Thyroid gland (tissue), 4 donors: ENCODE measurements around the gene ESR1. TPM values are rescaled to one million over a fixed set of nuclear protein-coding genes. Genes with fewer than 3 reads are reported as not detected.

Source experiments
- DNase-seq, 2 donors: peaks; one replicate each; pipeline ENCODE4 v3.0.0-alpha.2; 2019
- H3K27ac ChIP-seq, 3 donors: fragments of 200-600 bp; sonication (generic); 1 replicate in 2 of 3; 2 replicates in 1 of 3; pipeline ENCODE4 v1.5.1; 2016 to 2019; ENCODE audit warnings: mild to moderate bottlenecking in 1 of 3, moderate library complexity in 1 of 3
- H3K27me3 ChIP-seq: fragments of 200-600 bp; sonication (generic); one replicate; pipeline ENCODE4 v1.5.1; 2019
- H3K36me3 ChIP-seq, 2 donors: fragments of 200-600 bp; sonication (generic); one replicate each; pipeline ENCODE4 v1.5.1; 2016 to 2019
- H3K4me1 ChIP-seq, 2 donors: fragments of 200-600 bp; sonication (generic); one replicate each; pipeline ENCODE4 v1.5.1; 2017 to 2019
- H3K4me3 ChIP-seq, 3 donors: fragments of 200-600 bp; sonication (generic); replicated peaks in 1 of 3; 1 replicate in 2 of 3; 2 replicates in 1 of 3; pipeline ENCODE4 v1.5.1; 2016; ENCODE audit warnings: mild to moderate bottlenecking in 1 of 3
- H3K9me3 ChIP-seq: fragments of 200-600 bp; sonication (generic); one replicate; pipeline ENCODE4 v1.5.1; 2017
- POLR2A ChIP-seq, 2 donors: fragments of 450-650 bp; IDR thresholded peaks; one replicate each; pipeline ENCODE4 v1.6.1; 2017; ENCODE audit warnings: antibody characterized with exemption in 2 of 2, mild to moderate bottlenecking in 2 of 2, moderate library complexity in 1 of 2
- WGBS, 2 donors: methylation state at CpG; one replicate each; pipeline ENCODE4 v1.1.5; 2017; 5-methylcytosine and 5-hydroxymethylcytosine counted together
- intact Hi-C: fragments of 100-400 bp; cut with DNase I; formaldehyde crosslinking; loops from one replicate; pipeline ENCODE4 v1.15.1; 2023
- total RNA-seq, 4 donors: library from RNA; depleted of rRNA; stranded (reverse); fragments of >200 nt; gene quantifications; one replicate each; pipeline ENCODE4 v1.2.3, GENCODE V29; 2016
- TF ChIP-seq, protein P1 (sequence below), 6 experiments: fragments of 200-600 bp in 3 of 6; fragments of 450-650 bp in 3 of 6; sonication (generic) in 3 of 6; IDR thresholded peaks; one replicate each; pipeline ENCODE4 v1.5.1; 2016 to 2019; ENCODE audit warnings: antibody characterized with exemption in 6 of 6, mild to moderate bottlenecking in 2 of 6, inconsistent platforms in 1 of 6, moderate library complexity in 1 of 6

Gene ESR1
- total RNA-seq, 4 donors from 2014 or later = 3.2 to 4.7 (median 3.6) TPM

DNA sequence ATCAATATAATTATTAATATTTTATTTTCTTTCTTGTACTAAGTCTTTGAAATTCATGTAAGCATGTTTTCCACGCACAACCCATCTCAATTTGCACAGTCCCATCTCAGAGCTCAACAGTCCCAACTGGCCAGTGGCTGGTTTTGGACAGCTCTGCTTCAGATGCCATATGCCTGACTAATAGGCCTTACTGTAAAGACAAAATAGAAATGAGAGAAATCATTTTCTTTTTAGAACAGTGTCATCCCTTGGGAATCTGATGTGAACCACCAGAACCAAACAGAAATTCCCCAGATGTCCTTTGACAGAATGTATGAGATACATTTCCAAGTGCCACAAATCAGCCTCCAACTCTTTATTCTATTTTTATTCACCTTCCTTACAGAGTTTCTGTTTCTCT, 338.9 kb downstream of the ESR1 start:
- H3K36me3 ChIP-seq = peaks cover 61 to 72% of the 10 kb centered on the region in 2 donors
- TF ChIP-seq POLR2A (IDR thresholded peaks at IDR 0.05) = no peak
- TF ChIP-seq, protein P1, sequence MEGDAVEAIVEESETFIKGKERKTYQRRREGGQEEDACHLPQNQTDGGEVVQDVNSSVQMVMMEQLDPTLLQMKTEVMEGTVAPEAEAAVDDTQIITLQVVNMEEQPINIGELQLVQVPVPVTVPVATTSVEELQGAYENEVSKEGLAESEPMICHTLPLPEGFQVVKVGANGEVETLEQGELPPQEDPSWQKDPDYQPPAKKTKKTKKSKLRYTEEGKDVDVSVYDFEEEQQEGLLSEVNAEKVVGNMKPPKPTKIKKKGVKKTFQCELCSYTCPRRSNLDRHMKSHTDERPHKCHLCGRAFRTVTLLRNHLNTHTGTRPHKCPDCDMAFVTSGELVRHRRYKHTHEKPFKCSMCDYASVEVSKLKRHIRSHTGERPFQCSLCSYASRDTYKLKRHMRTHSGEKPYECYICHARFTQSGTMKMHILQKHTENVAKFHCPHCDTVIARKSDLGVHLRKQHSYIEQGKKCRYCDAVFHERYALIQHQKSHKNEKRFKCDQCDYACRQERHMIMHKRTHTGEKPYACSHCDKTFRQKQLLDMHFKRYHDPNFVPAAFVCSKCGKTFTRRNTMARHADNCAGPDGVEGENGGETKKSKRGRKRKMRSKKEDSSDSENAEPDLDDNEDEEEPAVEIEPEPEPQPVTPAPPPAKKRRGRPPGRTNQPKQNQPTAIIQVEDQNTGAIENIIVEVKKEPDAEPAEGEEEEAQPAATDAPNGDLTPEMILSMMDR (IDR thresholded peaks at IDR 0.05) = no peak
- intact Hi-C loops = no loop called here
- no peaks in the 10 kb centered on the region for H3K27me3 ChIP-seq
- H3K27ac ChIP-seq = no peak overlapping the region
- H3K4me1 ChIP-seq = no peaks in the 10 kb centered on the region
- 83 to 86% methylated on average over 1 of the region's 1 CpG for WGBS, 2 donors
- H3K9me3 ChIP-seq = no peaks in the 10 kb centered on the region
- no peak overlapping the region for H3K4me3 ChIP-seq
- no peak for DNase-seq

DNA sequence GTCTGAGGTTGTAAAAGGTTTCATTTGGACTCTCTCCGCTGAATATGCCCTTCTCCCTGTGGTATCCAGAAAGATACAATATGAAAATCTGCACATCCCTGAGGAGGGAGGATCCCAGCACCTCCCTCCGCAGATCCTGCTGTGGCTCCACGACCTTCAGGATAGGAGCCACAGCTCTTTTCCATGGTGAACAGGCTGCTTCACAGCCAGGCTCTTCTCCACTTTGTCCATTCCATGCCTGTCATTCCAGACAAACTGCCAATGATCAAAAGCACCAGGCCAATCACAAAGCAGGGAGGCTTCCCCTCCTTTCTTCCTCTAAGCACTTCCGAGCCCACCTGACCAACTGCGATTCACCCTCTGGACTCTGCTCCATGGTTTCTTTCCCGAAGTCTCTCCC, 339.8 kb downstream of the ESR1 start:
- no peaks in the 10 kb centered on the region for H3K9me3 ChIP-seq
- WGBS, 2 donors = 95% methylated on average over 6 of the region's 6 CpGs

DNA sequence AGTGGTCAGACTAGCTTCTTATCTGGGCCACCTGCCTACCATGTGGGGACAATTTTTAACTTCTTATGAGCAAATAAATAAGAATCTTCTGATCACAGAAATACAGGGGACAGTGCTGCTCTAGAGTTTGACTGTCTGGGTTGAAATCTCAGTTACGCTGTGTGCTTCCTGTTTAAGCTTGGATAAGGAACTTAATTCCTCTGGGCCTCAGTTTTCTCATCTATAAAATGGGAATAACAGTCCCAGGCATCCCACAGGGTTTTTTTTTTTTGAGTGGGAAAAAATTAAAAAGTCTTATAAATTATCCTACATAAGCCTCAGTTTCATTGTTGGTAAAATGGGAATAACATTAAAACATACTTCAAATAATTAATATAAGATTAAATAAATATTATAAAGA, 340.9 kb downstream of the ESR1 start:
- no peak for DNase-seq
- 96 to 100% methylated on average over 1 of the region's 1 CpG for WGBS, 2 donors
- TF ChIP-seq POLR2A (IDR thresholded peaks at IDR 0.05) = no peak
- TF ChIP-seq, protein P1 (IDR thresholded peaks at IDR 0.05) = no peak
- Histone ChIP-seq H3K4me3 (no peak overlapping the region), H3K27ac (no peak overlapping the region), H3K36me3 (peaks cover 69 to 76% of the 10 kb centered on the region in 2 donors), H3K4me1 (no peaks in the 10 kb centered on the region), H3K9me3 (no peaks in the 10 kb centered on the region), H3K27me3 (no peaks in the 10 kb centered on the region)
- intact Hi-C loops = no loop called here

More for the DNA sequence above, 339.8 kb downstream of the ESR1 start:
- no peak for DNase-seq
- intact Hi-C loops = no loop called here
- no peaks in the 10 kb centered on the region for H3K4me1 ChIP-seq
- H3K36me3 ChIP-seq = peaks cover 66 to 73% of the 10 kb centered on the region in 2 donors
- H3K27ac ChIP-seq = no peak overlapping the region
- H3K4me3 ChIP-seq = no peak overlapping the region
- no peak for TF ChIP-seq POLR2A (IDR thresholded peaks at IDR 0.05)
- TF ChIP-seq, protein P1 (IDR thresholded peaks at IDR 0.05) = no peak
- no peaks in the 10 kb centered on the region for H3K27me3 ChIP-seq

DNA sequence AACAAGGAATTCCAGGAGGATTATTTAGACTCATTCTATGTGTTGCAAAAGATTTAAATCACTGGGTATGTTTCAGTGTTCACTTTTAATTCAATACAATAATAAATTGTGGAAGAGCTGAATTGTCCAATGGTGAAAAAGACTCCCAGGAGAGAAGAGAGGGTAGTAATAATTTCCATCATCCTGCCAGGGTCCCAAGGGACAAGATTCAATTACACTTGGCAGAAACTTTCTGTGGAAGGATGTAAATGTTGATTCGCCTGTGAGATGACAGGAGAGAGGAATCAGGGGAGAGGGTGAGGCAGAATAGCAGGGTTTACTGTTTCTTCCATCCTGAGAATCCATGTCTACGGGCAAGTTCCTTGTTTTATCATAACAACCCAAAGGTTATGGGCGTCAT, 342.7 kb downstream of the ESR1 start:
- TF ChIP-seq, protein P1 (IDR thresholded peaks at IDR 0.05) = no peak
- TF ChIP-seq POLR2A (IDR thresholded peaks at IDR 0.05) = no peak
- no peak overlapping the region for H3K27ac ChIP-seq
- no peak for DNase-seq
- intact Hi-C loops = no loop called here
- H3K9me3 ChIP-seq = no peaks in the 10 kb centered on the region
- H3K4me1 ChIP-seq = no peaks in the 10 kb centered on the region
- peaks cover 80 to 82% of the 10 kb centered on the region in 2 donors for H3K36me3 ChIP-seq
- WGBS, 2 donors = 81 to 84% methylated on average over 3 of the region's 3 CpGs
- H3K27me3 ChIP-seq = no peaks in the 10 kb centered on the region
- H3K4me3 ChIP-seq = no peak overlapping the region

DNA sequence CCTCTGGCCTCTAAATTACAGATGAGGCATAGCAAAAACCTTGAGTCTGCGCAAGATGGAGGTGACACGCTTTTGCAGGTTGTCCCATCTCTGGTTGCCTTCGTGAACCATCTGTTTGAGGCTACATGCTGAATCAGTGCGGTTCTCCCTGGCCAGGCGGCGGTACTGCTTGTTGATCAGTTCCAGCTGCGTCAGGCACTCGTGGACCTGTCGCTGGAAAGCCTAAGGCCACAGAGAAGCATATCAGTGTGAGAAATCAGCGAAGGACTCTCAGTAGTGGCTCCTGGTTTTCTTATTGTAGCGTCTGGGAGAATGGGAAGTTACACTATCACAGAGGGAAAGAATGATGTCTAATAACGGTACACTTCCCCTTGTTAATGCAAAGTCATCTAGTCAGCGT, 344.4 kb downstream of the ESR1 start:
- DNase-seq = no peak
- 83 to 84% methylated on average over 13 of the region's 13 CpGs for WGBS, 2 donors
- Histone ChIP-seq H3K9me3 (no peaks in the 10 kb centered on the region), H3K4me1 (no peaks in the 10 kb centered on the region), H3K4me3 (no peak overlapping the region), H3K27ac (no peak overlapping the region), H3K36me3 (peaks cover 80 to 81% of the 10 kb centered on the region in 2 donors), H3K27me3 (no peaks in the 10 kb centered on the region)
- intact Hi-C loops = no loop called here
- TF ChIP-seq, protein P1 (IDR thresholded peaks at IDR 0.05) = no peak
- TF ChIP-seq POLR2A (IDR thresholded peaks at IDR 0.05) = no peak
